HG03571 (cell line): ENCODE measurements around the gene HMCN1.

Source experiments
- ATAC-seq: cut with Tn5 transposase; IDR thresholded peaks from one replicate; pipeline ENCODE4 v1.9.1; 2021; ENCODE audit not compliant: unreplicated experiment

HMCN1 gene

DNA sequence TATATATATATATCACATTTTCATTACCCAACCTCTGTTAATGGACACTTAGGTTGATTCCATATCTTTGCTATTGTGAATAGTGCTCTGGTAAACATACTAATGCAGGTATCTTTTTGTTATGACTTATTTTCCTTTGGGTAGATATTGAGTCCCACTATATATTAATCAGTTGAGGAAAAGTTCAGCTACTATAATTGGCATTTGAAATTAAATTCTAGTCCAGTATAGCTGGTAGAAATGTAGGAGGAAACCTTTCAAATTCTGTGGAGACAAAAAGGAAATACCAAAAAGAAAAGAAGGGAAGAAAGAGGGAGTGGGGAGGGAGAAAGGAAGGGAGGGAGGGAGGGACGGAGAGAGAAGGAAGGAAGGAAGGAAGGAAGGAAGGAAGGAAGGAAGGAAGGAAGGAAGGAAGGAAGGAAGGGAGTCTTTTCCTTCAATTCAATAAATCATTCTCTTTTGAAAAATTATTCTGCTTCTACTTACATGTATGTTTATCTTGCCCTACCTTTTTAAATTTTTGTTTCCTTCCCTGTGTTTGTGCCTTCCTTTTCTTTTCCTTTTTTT lies 329.0 kb downstream of the HMCN1 start:
- no peak for ATAC-seq

GRCh38 chr1:186066411-186066810 lies 332.2 kb downstream of the HMCN1 start:
- ATAC-seq: no peak

GRCh38 chr1:186073697-186074096 lies 339.5 kb downstream of the HMCN1 start:
- no peak for ATAC-seq

- no peak for ATAC-seq
Measured at GRCh38 chr1:186076006-186076405, 341.8 kb downstream of the HMCN1 start.

- ATAC-seq: peak; percentile 91
Measured at GRCh38 chr1:186078245-186078644, 344.1 kb downstream of the HMCN1 start.

DNA sequence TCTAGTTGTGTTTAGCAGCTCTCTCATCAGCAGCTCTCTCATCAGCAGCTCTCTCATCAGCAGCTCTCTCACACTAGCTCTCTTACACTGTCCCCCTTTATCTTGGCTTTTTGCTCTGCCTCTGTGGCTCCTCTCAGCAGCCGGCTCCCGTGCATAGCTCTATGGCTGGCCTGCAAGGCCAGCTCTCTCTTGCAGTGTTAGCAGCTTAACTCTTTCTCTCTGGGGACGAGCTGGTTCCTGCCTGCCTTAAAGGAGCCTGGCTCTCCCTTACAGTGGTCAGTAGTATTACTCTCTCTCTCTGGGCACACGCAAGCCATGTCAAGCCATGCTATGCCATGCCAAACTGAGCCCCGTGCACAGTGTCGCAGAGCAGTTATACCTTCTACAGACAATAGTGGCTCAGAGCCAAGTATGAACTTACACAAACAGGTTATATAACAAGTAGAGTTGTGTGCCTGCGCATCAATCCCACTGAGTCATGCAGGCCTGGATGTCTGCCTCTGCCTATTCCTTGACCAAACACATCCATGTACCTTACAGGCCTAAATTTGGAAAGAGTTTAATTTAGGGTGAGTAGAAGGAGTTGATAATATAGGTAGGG lies 345.0 kb downstream of the HMCN1 start:
- ATAC-seq: no peak

DNA sequence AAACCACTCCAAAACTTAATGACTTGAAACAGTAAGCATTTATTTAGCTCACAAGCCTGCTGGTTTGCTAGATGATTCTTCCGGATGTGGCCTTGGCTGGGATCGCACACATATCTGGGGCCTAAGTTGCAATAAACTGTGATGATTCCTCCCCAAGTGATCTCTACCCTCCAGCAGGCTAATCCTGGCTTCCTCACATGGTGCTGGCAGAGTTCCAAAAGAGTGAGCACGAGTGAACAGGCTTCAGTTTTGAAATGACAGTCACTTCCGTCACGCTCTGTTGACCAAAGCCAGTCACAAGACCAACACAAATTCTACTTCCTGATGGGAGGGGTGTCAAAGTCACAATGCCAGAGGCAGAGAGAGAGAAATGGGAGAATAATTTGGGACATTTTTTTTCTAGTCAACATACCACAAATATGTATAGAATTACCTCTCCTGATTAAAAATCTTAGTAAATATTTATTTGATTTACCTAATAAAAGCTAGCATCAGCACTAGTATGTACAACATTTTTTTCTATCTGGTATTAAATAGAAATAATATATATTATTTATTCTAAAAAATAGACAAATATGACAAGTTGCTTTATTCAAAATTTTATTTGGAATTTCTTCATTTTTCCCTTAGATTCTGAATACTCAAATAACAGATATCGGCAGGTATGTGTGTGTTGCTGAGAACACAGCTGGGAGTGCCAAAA lies 348.2 kb downstream of the HMCN1 start:
- peak; percentile 73 for ATAC-seq

- ATAC-seq: no peak
Measured at GRCh38 chr1:186086583-186086982, 352.4 kb downstream of the HMCN1 start.

GRCh38 chr1:186089940-186090339 lies 355.7 kb downstream of the HMCN1 start:
- ATAC-seq: no peak

GRCh38 chr1:186091222-186091720 lies 357.1 kb downstream of the HMCN1 start:
- ATAC-seq: no peak

- no peak for ATAC-seq
Measured at GRCh38 chr1:186093437-186093836, 359.2 kb downstream of the HMCN1 start.

GRCh38 chr1:186094172-186094571 lies 360.0 kb downstream of the HMCN1 start:
- no peak for ATAC-seq

GRCh38 chr1:186099336-186100104 lies 365.3 kb downstream of the HMCN1 start:
- no peak for ATAC-seq

GRCh38 chr1:186102107-186102506 lies 367.9 kb downstream of the HMCN1 start:
- no peak for ATAC-seq

- ATAC-seq: no peak
Measured at GRCh38 chr1:186102547-186103148, 368.5 kb downstream of the HMCN1 start.

- no peak for ATAC-seq
Measured at GRCh38 chr1:186104459-186104858, 370.3 kb downstream of the HMCN1 start.

DNA sequence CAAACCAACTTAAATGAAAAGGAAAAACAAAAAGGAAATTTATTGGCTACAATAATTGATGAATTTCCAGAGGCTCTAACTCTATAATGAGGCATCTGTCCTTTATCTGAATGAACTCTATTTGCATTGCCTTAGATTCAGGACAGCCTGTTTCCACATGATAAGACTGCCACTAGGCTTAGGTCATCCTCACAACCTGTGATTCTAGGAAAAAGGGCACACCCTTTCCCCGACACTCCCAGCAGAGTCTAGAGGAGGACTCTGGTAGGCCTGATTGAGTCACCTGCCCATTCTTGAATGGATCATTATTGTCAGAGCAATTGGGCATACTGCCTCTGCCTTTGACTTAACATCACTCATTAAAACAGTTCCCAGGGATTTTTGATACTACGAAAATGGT lies 378.1 kb downstream of the HMCN1 start:
- no peak for ATAC-seq

- no peak for ATAC-seq
Measured at GRCh38 chr1:186113461-186113860, 379.3 kb downstream of the HMCN1 start.

DNA sequence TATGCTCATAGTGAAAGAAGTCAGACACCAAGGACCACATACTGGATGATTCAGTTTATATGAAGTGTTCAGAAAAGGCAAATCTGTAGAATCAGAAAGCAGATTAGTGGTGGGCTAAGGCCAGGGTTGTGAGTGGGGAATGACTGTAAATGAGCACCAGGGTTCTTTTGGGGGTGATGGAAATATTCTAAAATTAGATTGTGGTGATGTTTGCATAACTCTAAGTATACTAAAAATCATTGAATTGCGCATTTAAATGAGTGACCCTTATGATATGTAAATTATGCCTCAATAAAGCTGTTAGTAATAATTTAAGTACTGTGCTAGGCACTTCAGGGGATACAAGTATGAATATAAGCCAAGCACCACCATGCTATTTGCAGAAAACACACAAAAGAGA lies 384.5 kb downstream of the HMCN1 start:
- ATAC-seq: no peak

DNA sequence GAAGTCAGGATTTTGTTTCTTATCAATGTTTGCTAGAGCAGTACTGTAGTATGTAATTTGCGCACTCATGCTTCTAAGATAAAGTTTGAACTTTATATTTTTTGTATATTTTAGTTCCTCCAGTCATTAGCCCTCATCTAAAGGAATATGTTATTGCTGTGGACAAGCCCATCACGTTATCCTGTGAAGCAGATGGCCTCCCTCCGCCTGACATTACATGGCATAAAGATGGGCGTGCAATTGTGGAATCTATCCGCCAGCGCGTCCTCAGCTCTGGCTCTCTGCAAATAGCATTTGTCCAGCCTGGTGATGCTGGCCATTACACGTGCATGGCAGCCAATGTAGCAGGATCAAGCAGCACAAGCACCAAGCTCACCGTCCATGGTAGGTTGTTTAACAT lies 388.6 kb downstream of the HMCN1 start:
- no peak for ATAC-seq

GRCh38 chr1:186125035-186125434 lies 390.8 kb downstream of the HMCN1 start:
- no peak for ATAC-seq
